GDM1 (cell line): ENCODE results near the gene XPO4.
"Not testable (repeated sequence)": the region's sequence is repeated elsewhere in the genome, so short reads cannot be mapped to it uniquely, and the experiment has no call there.

ENCODE experiments used
- DNase-seq: peaks from one replicate; lab custom pipeline; 2025; lab: John Stamatoyannopoulos, UW

XPO4 gene

DNA sequence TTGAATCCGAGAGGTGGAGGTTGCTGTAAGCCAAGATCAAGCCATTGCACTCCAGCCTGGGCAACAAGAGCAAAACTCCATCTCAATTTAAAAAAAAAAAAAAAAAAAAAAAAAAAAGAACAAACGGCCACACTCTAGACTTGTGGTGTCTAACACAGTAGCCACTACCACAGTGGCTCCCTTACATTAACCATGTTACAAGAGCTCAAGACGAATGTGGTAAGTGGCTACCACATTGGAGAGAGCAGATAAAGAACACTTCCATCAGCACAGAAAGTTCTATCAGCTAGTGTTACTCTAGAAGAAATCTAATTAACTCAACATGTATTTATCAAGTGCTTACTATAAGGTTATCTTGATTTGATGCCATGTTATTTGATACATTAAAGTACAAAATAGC is 11.5 kb downstream of the XPO4 start:
- no peak for DNase-seq

GRCh38 chr13:20890540-20890939 is 12.0 kb downstream of the XPO4 start:
- DNase-seq = not testable (repeated sequence)

DNA sequence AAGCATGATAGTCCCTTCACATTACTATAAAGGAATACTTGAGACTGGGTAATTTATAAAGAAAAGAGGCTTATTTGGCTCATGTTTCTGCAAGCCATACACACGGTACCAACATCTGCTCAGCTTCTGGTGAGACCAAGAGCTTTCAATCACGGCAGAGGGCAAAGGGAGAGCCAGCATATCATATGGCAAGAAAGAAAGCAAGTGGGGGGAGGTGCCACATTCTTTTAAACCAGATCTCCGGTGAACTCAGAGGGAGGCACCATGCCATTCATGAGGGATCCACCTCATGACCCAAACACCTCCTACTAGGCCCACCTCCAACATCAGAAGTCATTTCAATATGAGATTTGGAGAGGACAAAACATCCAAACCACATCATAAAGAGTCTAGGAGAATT is 20.3 kb downstream of the XPO4 start:
- DNase-seq = no peak

- no peak for DNase-seq
Measured at GRCh38 chr13:20877902-20878301, 24.6 kb downstream of the XPO4 start.

- DNase-seq = not testable (repeated sequence)
Measured at GRCh38 chr13:20876802-20877201, 25.7 kb downstream of the XPO4 start.

GRCh38 chr13:20874439-20874838 is 28.1 kb downstream of the XPO4 start:
- DNase-seq = not testable (repeated sequence)

- DNase-seq = no peak
Measured at GRCh38 chr13:20873348-20873747, 29.2 kb downstream of the XPO4 start.

DNA sequence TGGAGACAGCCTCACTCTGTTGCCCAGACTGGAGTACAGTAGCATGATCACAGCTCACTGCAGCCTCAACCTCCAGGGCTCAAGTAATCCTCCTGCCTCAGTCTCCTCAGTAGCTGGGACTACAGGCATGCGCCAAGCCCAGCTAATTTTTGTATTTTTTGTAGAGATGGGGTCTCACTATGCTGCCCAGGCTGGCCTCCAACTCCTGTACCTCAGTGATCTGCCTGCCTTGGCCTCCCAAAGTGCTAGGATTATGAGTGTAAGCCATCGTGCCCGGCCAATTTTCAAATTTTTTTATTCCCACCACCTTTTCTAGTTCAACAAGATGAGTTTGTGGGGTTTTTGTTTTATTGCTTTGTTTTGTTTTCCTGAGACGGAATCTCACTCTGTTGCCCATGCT is 31.7 kb downstream of the XPO4 start:
- no peak for DNase-seq

GRCh38 chr13:20869540-20869939 is 33.0 kb downstream of the XPO4 start:
- no peak for DNase-seq

DNA sequence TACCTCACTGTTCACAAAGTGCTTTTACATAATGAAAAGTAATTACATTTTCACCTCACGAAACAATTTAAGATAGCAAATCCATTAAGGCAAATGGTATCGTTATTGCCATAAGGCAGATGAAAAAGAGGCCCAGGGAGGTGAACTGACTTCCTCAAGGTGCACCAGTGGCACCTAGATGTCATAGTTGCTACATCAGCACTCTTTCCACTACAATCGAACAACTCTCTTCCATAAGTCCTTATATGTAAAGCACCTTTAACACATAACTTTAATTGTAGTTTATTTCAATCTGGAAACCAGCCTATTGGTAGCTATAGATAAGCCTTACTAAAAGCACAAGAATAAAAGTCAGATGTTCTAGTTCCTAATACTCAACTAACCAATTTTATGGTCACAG is 35.1 kb downstream of the XPO4 start:
- DNase-seq = no peak

- not testable (repeated sequence) for DNase-seq
Measured at GRCh38 chr13:20861666-20862065, 40.9 kb downstream of the XPO4 start.

- DNase-seq = no peak
Measured at GRCh38 chr13:20860844-20861243, 41.7 kb downstream of the XPO4 start.

GRCh38 chr13:20856650-20857049 is 45.9 kb downstream of the XPO4 start:
- DNase-seq = no peak

GRCh38 chr13:20851844-20852402 is 50.6 kb downstream of the XPO4 start:
- no peak for DNase-seq

GRCh38 chr13:20848944-20849343 is 53.6 kb downstream of the XPO4 start:
- DNase-seq = no peak

DNA sequence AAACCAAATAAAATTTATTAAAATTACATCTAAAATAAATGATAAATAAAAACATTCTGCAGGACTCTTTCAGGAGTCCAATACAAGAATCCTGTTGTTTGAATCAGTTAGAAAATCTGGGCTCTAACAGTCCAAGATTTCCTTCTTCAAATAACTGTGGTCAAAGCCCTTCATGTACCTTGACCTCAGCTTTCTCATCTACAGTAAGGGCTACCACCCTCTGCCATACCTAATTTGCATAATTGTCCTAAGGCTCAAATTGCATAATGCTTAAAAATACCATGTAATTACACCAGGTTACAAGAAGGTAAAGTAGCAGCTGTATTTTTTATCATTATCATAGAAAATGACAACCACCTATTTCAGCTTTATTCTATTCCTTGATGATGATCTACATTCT is 54.3 kb downstream of the XPO4 start:
- no peak for DNase-seq

DNA sequence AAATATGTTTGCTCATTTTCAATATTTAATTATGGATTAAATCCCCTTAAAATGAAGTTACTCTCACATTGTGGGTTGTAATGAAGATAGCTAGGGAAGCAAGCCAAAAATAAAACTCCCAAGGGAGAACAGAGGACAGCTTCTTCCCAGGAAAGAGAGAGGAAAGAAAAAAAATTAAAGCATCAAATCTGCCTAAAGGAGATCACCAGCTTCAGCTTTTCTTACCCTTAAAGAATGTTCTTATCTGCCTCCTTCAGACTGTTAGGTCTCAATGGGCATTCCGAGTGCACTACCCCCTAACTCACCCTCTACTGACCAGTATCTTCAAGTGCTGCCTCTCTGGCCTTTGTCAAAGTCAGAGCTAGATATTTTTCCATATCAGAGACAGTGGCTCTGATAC is 55.2 kb downstream of the XPO4 start:
- no peak for DNase-seq

GRCh38 chr13:20843166-20843565 is 59.4 kb downstream of the XPO4 start:
- no peak for DNase-seq

- DNase-seq = no peak
Measured at GRCh38 chr13:20840568-20840967, 62.0 kb downstream of the XPO4 start.

DNA sequence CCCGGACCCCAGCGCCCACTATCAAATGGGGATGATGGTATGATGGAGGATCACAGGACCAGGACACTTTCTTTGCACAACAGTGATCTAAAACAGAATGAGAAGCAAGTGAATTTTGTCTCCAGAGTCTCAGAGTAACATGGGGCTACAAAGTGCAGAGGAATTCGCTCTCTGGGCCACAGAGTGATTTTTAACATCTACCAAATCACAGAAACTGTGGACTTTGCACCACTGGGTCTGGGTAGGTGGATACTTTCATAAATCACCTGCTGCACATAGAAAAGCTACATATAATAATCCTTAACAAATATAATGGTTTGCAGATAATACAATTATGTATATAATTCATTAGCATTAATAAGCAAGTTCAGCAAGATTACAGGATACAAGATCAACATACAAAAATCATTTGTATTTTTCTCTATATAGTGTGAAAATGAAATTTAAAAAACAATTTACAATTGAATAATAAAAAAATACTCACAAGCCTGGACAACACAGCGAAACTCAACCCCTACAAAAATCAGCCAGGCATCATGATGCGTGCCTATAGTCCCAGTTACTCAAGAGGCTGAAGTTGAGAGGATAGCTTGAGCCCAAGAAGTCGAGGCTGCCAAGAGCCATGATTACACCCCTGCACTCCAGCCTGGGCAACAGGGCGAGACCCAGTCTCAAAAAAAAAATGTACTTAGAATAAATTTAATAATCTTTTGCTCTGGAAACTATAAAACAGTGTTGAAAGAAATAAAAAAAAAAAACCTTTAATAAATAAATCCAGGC is 68.5 kb downstream of the XPO4 start:
- no peak for DNase-seq

DNA sequence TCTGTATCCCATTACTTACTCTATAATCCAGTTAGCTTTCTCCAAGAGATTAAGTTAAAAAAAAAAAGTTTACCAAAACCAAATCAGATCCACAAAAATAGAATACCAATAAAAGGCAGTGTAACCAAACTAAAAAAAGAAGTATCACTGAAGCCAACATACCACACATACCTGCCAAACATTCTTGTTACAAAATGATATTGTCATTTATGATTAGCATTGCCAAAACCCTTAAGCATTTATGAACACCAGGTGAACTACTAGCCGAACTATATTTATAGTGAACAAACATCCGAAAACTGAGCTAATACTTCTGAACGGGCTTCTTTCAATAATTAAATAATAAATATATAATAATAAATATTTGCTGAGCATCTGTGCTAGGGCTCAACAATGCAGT is 69.7 kb downstream of the XPO4 start:
- DNase-seq = no peak

DNA sequence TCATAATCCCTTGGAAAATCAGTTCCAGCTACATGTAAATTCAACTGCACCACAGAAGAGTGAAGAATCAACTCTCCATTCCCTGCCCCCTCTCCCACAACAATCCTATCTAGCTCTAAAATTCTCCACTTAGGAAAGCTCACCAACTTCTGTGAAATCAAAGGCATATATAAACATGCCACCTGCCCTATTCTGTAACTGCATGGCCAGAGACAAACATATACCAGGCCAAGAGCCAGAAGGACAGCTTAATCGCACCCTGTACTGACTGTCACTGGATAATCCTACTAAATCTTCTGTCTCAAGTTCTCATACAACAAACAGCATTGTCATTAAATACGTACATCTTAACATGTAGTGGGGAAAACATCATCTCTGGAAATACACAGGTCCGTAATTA is 70.6 kb downstream of the XPO4 start:
- no peak for DNase-seq

DNA sequence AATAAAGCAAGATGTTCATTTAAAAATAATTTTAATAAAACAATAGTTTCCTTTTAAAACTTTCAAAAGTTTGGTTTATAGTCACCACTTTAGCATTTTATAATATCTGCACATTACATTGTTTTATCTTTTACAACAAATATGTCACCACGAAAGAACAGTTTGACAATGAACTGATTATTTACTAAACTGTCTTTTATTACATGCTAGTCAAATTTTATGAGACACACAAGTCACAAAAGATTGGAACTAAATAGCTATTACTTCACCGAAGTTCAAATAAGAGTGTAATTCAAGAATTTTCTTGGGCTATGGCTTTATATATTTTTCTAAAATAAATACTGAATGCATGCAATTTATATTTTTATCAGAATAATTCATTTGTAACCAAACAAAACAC is 71.3 kb downstream of the XPO4 start:
- DNase-seq = no peak
